ENCODE measurements around the gene ZC3H7B. TPM values are rescaled to one million over a fixed set of nuclear protein-coding genes. Genes with fewer than 3 reads are reported as not detected.
A peak's percentile ranks its signal among the peaks of the same experiment; 100 is the strongest.

The ZC3H7B gene
- polyA plus RNA-seq, 2 of the 4 experiments (the other 2 are of a cell fraction): 12.4 to 22.8 TPM

DNA sequence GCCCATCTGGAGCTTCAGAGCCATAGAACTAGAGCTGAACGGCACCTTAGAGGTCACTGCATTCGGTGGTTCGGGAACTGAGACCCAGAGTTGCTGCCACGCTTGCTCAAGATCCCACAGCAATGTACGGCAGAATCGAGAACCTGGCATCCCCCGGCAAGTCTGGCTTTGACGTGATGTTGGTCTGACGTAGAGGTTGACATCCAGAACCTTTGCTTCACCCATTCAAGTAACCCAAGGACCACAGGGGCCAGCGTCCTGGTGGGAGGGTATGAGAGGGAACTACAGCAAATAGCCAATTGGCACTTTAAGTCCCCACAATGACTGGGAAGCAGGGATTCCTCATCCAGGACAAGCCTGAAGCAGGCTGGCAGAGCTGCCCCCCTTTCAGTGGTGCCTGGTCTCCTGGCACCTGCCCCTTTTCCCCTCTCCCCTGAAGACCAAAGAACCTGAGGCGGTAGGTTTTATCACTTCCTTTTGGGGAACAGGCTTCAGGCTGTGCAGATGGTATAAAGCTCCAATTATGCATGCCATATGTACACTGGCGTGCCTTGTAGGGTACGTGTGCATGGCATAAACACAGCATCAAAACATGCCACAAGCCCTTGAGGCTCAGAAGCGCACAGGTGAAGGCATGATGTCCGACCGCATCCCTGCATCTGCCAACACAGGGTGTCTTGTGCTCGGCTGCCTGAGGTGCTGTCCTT is 65.2 kb downstream of the ZC3H7B start:
- TF ChIP-seq EHMT2 (IDR thresholded peaks at IDR 0.05; ENCODE audit: low read depth) (no peak), MAFK (IDR thresholded peaks at IDR 0.05; ENCODE audit: partially characterized antibody) (no peak), CHD4 (IDR thresholded peaks at IDR 0.05; ENCODE audit: borderline replicate concordance) (no peak), HOXB13 (CRISPR knock-in tag; IDR thresholded peaks at IDR 0.05; ENCODE audit: low read depth) (no peak), CEBPB (IDR thresholded peaks at IDR 0.05) (no peak), RFX5 (IDR thresholded peaks at IDR 0.05) (no peak), CHD2 (IDR thresholded peaks at IDR 0.05; ENCODE audit: low read length, partially characterized antibody) (no peak), PBX3 (IDR thresholded peaks at IDR 0.05) (no peak), HDAC2 (IDR thresholded peaks at IDR 0.05) (no peak), PHF8 (IDR thresholded peaks at IDR 0.05; ENCODE audit: borderline replicate concordance, low read depth) (no peak), MAZ (IDR thresholded peaks at IDR 0.05; ENCODE audit: borderline replicate concordance, low read depth, low read length) (no peak), TP53 (CRISPR knock-in tag; IDR thresholded peaks at IDR 0.05) (no peak), EP300 (IDR thresholded peaks at IDR 0.05) (no peak), HOXA7 (CRISPR knock-in tag; IDR thresholded peaks at IDR 0.05) (no peak), NR3C1 (IDR thresholded peaks at IDR 0.05) (no peak), RCOR1 (IDR thresholded peaks at IDR 0.05; ENCODE audit: low read depth, low read length) (no peak)
- TF ChIP-seq, protein P1, sequence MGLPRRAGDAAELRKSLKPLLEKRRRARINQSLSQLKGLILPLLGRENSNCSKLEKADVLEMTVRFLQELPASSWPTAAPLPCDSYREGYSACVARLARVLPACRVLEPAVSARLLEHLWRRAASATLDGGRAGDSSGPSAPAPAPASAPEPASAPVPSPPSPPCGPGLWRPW (IDR thresholded peaks at IDR 0.05): no peak
- TF ChIP-seq, protein P2, sequence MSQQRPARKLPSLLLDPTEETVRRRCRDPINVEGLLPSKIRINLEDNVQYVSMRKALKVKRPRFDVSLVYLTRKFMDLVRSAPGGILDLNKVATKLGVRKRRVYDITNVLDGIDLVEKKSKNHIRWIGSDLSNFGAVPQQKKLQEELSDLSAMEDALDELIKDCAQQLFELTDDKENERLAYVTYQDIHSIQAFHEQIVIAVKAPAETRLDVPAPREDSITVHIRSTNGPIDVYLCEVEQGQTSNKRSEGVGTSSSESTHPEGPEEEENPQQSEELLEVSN (IDR thresholded peaks at IDR 0.05; ENCODE audit: borderline replicate concordance, low read depth): no peak
- no peaks in the 10 kb centered on the region for H3K9me3 ChIP-seq
- ChIA-PET POLR2A (interaction anchor here (1.3 kb wide), 1 partner anchor 15 kb away, joined by 7 read pairs; the partner anchor contains the start of gene TEF), CTCF (interaction anchor here (0.8 to 1.8 kb wide), 4 partner anchors 9 to 151 kb away, joined by 3 to 6 read pairs (median 4); no protein-coding TSS in a partner anchor)
- no peak for DNase-seq (ENCODE audit: low read depth in 1 of 2, low spot score in 1 of 2)
- no peak for FAIRE-seq
- H3K4me1 ChIP-seq: peaks cover 8% of the 10 kb centered on the region; the same call in 2 of the 3 replicates
- H3K4me2 ChIP-seq: peak overlapping the region; percentile 37
- H3K4me3 ChIP-seq: no peak overlapping the region
- 88% methylated on average over 17 of the region's 17 CpGs for WGBS (ENCODE audit: missing lambda C conversion rate)
- ATAC-seq: peak in 1 of 2 experiments; percentile 12; a peak in 2 of 6 replicates
- H3K27ac ChIP-seq: peak overlapping the region in 1 of 2 experiments; percentile 67; a peak in 1 of 6 replicates

DNA sequence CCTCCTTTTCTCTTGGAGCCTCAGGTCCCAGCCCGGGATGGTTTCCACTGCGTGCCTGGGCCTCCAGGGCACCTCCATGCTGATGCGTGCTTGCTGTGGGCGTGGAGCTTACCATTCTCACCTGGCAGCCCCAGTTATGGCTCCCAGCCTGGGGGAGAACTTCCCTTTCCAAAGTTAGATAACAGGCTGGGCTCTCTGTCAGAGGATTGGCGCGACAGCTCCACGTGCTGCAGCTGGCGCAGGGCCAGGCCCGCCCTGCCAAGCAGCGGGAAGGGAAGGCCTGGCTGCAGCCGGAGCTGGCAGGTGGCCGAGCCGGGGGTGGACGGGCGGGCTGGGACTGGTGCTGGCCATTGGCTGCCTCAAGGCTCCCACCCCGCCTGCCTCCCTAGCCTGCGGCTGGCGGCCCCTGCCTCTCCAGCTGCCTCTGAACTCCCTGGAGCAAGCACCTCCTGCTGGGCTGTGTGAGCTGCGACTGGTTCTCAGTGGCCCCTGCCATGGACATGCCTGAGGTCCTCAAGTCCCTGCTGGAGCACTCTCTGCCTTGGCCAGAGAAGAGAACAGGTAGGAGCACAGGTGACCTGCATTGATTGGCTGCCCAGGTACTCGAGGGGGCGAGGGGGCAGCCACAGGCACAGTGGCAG is 65.8 kb downstream of the ZC3H7B start:
- POLR2A ChIA-PET: interaction anchor here (1.3 kb wide), 1 partner anchor 14 kb away, joined by 7 read pairs; the partner anchor contains the start of gene TEF
- ATAC-seq (peak; percentile 72 to 84), DNase-seq (ENCODE audit: low read depth in 1 of 2, low spot score in 1 of 2) (peak; percentile 38 to 57), FAIRE-seq (no peak)
- Histone ChIP-seq H3K9me3 (no peaks in the 10 kb centered on the region), H3K4me1 (peaks cover 8% of the 10 kb centered on the region; the same call in 2 of the 3 replicates), H3K27ac (peak overlapping the region in 1 of 2 experiments; percentile 67; a peak in 3 of 6 replicates), H3K4me2 (peak overlapping the region; percentile 37), H3K4me3 (no peak overlapping the region)
- TF ChIP-seq JUNB (IDR thresholded peaks at IDR 0.05): no peak
- TF ChIP-seq, protein P3, sequence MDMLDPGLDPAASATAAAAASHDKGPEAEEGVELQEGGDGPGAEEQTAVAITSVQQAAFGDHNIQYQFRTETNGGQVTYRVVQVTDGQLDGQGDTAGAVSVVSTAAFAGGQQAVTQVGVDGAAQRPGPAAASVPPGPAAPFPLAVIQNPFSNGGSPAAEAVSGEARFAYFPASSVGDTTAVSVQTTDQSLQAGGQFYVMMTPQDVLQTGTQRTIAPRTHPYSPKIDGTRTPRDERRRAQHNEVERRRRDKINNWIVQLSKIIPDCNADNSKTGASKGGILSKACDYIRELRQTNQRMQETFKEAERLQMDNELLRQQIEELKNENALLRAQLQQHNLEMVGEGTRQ (IDR thresholded peaks at IDR 0.05): peak; percentile 91
- no peak for TF ChIP-seq NFE2L2 (conservative IDR thresholded peaks at IDR 0.05; ENCODE audit: low read length)
- no peak for TF ChIP-seq TP53 (CRISPR knock-in tag; IDR thresholded peaks at IDR 0.05)
- TF ChIP-seq, protein P2 (IDR thresholded peaks at IDR 0.05; ENCODE audit: borderline replicate concordance, low read depth): 0 out of 2 replicates have a peak, but pooled peaks have one; percentile 29
- TF ChIP-seq, protein P4, sequence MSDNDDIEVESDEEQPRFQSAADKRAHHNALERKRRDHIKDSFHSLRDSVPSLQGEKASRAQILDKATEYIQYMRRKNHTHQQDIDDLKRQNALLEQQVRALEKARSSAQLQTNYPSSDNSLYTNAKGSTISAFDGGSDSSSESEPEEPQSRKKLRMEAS (IDR thresholded peaks at IDR 0.05): peak; percentile 72
- no peak for TF ChIP-seq HOXB5 (CRISPR knock-in tag; IDR thresholded peaks at IDR 0.05)
- no peak for TF ChIP-seq CHD4 (IDR thresholded peaks at IDR 0.05; ENCODE audit: borderline replicate concordance)
- no peak for TF ChIP-seq MAZ (IDR thresholded peaks at IDR 0.05; ENCODE audit: borderline replicate concordance, low read depth, low read length)
- TF ChIP-seq, protein P1 (IDR thresholded peaks at IDR 0.05): no peak
- CTCF ChIA-PET: interaction anchor here (0.8 to 1.1 kb wide), 2 partner anchors 8 to 22 kb away, joined by 3 read pairs; no protein-coding TSS in a partner anchor
- 31% methylated on average over 4 of the region's 21 CpGs for WGBS (ENCODE audit: missing lambda C conversion rate)

Measured in A549 (cell line).